GM23338 (cell line): ENCODE measurements around the gene PTGFR. TPM values are rescaled to one million over a fixed set of nuclear protein-coding genes. Genes with fewer than 3 reads are reported as not detected.

Experiments used
- ATAC-seq: fragments of 200-7000 bp; cut with Tn5 transposase; 3 replicates; pipeline ENCODE4 v1.9.1; 2020
- DNase-seq: peaks from one replicate; pipeline ENCODE4 v3.0.0-alpha.2; 2015; ENCODE audit warnings: low spot score
- H2AFZ ChIP-seq: fragments of 200-600 bp; sonication (generic); 2 replicates; pipeline ENCODE4 v1.8.0; 2016; ENCODE audit warnings: antibody characterized with exemption, mild to moderate bottlenecking, moderate library complexity
- H3F3A ChIP-seq: fragments of 200-600 bp; sonication (generic); replicated peaks from 2 replicates; pipeline ENCODE4 v1.8.0; 2017; ENCODE audit warnings: antibody characterized with exemption, mixed run types, low read depth
- H3K27ac ChIP-seq: fragments of 200-600 bp; sonication (generic); 2 replicates; pipeline ENCODE4 v1.6.1; 2016; ENCODE audit warnings: low read depth
- H3K27me3 ChIP-seq: fragments of 200-600 bp; sonication (generic); 2 replicates; pipeline ENCODE4 v1.8.0; 2016; ENCODE audit warnings: mild to moderate bottlenecking, mixed run types, moderate library complexity; ENCODE audit not compliant: insufficient read depth
- H3K36me3 ChIP-seq: fragments of 200-600 bp; sonication (generic); 2 replicates; pipeline ENCODE4 v1.8.0; 2016; ENCODE audit warnings: mild to moderate bottlenecking; ENCODE audit not compliant: insufficient read depth
- H3K4me1 ChIP-seq: fragments of 200-600 bp; sonication (generic); 2 replicates; pipeline ENCODE4 v1.8.0; 2016; ENCODE audit warnings: mild to moderate bottlenecking, moderate library complexity; ENCODE audit not compliant: insufficient read depth
- H3K4me2 ChIP-seq: fragments of 200-600 bp; sonication (generic); 2 replicates; pipeline ENCODE4 v1.7.1; 2017; ENCODE audit warnings: mixed run types
- H3K4me3 ChIP-seq: fragments of 200-600 bp; sonication (generic); 2 replicates; pipeline ENCODE4 v1.6.1; 2016; ENCODE audit warnings: mixed run types
- H3K79me2 ChIP-seq: fragments of 200-600 bp; sonication (generic); replicated peaks from 2 replicates; pipeline ENCODE4 v1.8.0; 2017; ENCODE audit warnings: mild to moderate bottlenecking; ENCODE audit not compliant: insufficient read depth
- H3K9me2 ChIP-seq: fragments of 200-600 bp; sonication (generic); 2 replicates; pipeline ENCODE4 v1.8.0; 2017; ENCODE audit not compliant: insufficient read depth
- H4K20me1 ChIP-seq: fragments of 200-600 bp; sonication (generic); replicated peaks from 2 replicates; pipeline ENCODE4 v1.8.0; 2017; ENCODE audit warnings: mild to moderate bottlenecking; ENCODE audit not compliant: insufficient read depth
- H3K27ac Mint-ChIP-seq: 2 replicates; pipeline ENCODE4 v1.8.0; 2020; ENCODE audit warnings: inconsistent platforms, mild to moderate bottlenecking, moderate library complexity, mixed read lengths
- H3K27me3 Mint-ChIP-seq: 3 replicates; pipeline ENCODE4 v1.8.0; 2022; ENCODE audit warnings: low read depth, mild to moderate bottlenecking, moderate library complexity, mixed read lengths, inconsistent platforms; ENCODE audit not compliant: insufficient read depth, poor library complexity
- H3K36me3 Mint-ChIP-seq: 3 replicates; pipeline ENCODE4 v1.8.0; 2021; ENCODE audit warnings: low read depth, mild to moderate bottlenecking, inconsistent platforms, moderate library complexity, mixed read lengths
- H3K4me1 Mint-ChIP-seq: 3 replicates; pipeline ENCODE4 v1.8.0; 2020; ENCODE audit warnings: mild to moderate bottlenecking, inconsistent platforms, mixed read lengths
- H3K4me3 Mint-ChIP-seq: 3 replicates; pipeline ENCODE4 v1.8.0; 2021; ENCODE audit warnings: moderate library complexity, mild to moderate bottlenecking, inconsistent platforms, mixed read lengths
- H3K9me3 Mint-ChIP-seq: 3 replicates; pipeline ENCODE4 v1.8.0; 2020; ENCODE audit warnings: moderate library complexity, mild to moderate bottlenecking, inconsistent platforms, mixed read lengths
- CREB1 ChIP-seq: fragments of 250-450 bp; sonication (Bioruptor Pico); IDR thresholded peaks from 2 replicates; pipeline ENCODE4 v1.5.0; 2020; ENCODE audit warnings: low read depth, mild to moderate bottlenecking, moderate library complexity
- CTCF ChIP-seq, 2 experiments: fragments of 200-600 bp in 1 of 2; sonication (generic) in 1 of 2; conservative IDR thresholded peaks; 2 replicates each; pipeline versions ENCODE4 v1.5.1 to v1.6.1; 2016 to 2017; ENCODE audit warnings: antibody characterized with exemption in 2 of 2, low read depth in 2 of 2, mild to moderate bottlenecking in 2 of 2, moderate library complexity in 1 of 2
- ETS1 ChIP-seq: IDR thresholded peaks from 2 replicates; pipeline ENCODE4 v1.6.1; 2016; ENCODE audit warnings: antibody characterized with exemption
- EZH2 ChIP-seq: fragments of 200-600 bp; sonication (generic); IDR thresholded peaks from one replicate; pipeline ENCODE4 v1.8.0; 2017; ENCODE audit warnings: antibody characterized with exemption, mild to moderate bottlenecking, low read depth; ENCODE audit not compliant: unreplicated experiment
- JUNB ChIP-seq: IDR thresholded peaks from one replicate; pipeline ENCODE4 v1.6.1; 2016; ENCODE audit warnings: antibody characterized with exemption; ENCODE audit not compliant: unreplicated experiment
- NANOG ChIP-seq: IDR thresholded peaks from 2 replicates; pipeline ENCODE4 v1.6.1; 2016; ENCODE audit warnings: antibody characterized with exemption, borderline replicate concordance
- POLR2AphosphoS5 ChIP-seq: IDR thresholded peaks from 2 replicates; pipeline ENCODE4 v1.6.1; 2016; ENCODE audit warnings: antibody characterized with exemption, low read depth
- REST ChIP-seq: IDR thresholded peaks from one replicate; pipeline ENCODE4 v1.6.1; 2018; ENCODE audit warnings: antibody characterized with exemption; ENCODE audit not compliant: unreplicated experiment
- ZNF114 ChIP-seq: fragments of 250-450 bp; sonication (Bioruptor Pico); IDR thresholded peaks from 2 replicates; pipeline ENCODE4 v1.5.0; 2020; ENCODE audit warnings: mild to moderate bottlenecking, moderate library complexity
- ZNF331 ChIP-seq: fragments of 250-450 bp; sonication (Bioruptor Pico); IDR thresholded peaks from 2 replicates; pipeline ENCODE4 v1.5.0; 2020; ENCODE audit warnings: low read depth, mild to moderate bottlenecking, moderate library complexity
- ZNF462 ChIP-seq: fragments of 250-450 bp; sonication (Bioruptor Pico); IDR thresholded peaks from 2 replicates; pipeline ENCODE4 v1.5.0; 2020; ENCODE audit warnings: mild to moderate bottlenecking, moderate library complexity
- polyA plus RNA-seq: library from polyadenylated mRNA; unstranded; fragments of >200 nt; fragmentation: Nextera tagmentation; extraction: Ambion mirVana; gene quantifications from 2 replicates; pipeline ENCODE4 v1.2.1, GENCODE V29; 2016
- total RNA-seq: library from RNA; depleted of rRNA; stranded (reverse); fragments of >200 nt; shearing (Covaris generic); gene quantifications from 2 replicates; pipeline ENCODE4 v1.2.3, GENCODE V29; 2014

The PTGFR gene
- total and polyA plus RNA-seq, 2 experiments from 2014 or later: 0.24 TPM; not detected in 1

- no peak for TF ChIP-seq REST
- TF ChIP-seq EZH2: no peak
- TF ChIP-seq ZNF331 (CRISPR knock-in tag): no peak
- TF ChIP-seq POLR2AphosphoS5: no peak
- no peak for TF ChIP-seq CREB1 (CRISPR knock-in tag)
Observed at GRCh38 chr1:78560811-78561210, 70.0 kb downstream of the PTGFR start (continued).

GRCh38 chr1:78561856-78562255, 71.1 kb downstream of the PTGFR start:
- no peaks in the 10 kb centered on the region for H3K36me3 Mint-ChIP-seq
- H3K4me3 Mint-ChIP-seq: no peak overlapping the region
- peaks cover 2% of the 10 kb centered on the region for H3K27me3 Mint-ChIP-seq
- Histone ChIP-seq H3F3A (no peaks in the 10 kb centered on the region), H4K20me1 (no peaks in the 10 kb centered on the region), H3K27me3 (no peaks in the 10 kb centered on the region), H3K4me2 (no peak overlapping the region), H3K4me1 (no peaks in the 10 kb centered on the region), H3K9me2 (peaks cover 6% of the 10 kb centered on the region; the same call in 1 of the 2 replicates), H3K27ac (no peak overlapping the region), H2AFZ (no peak overlapping the region), H3K79me2 (no peaks in the 10 kb centered on the region), H3K4me3 (no peak overlapping the region), H3K36me3 (no peaks in the 10 kb centered on the region)
- no peak overlapping the region for H3K27ac Mint-ChIP-seq
- no peaks in the 10 kb centered on the region; the same call in 2 of the 3 replicates for H3K9me3 Mint-ChIP-seq
- H3K4me1 Mint-ChIP-seq: no peaks in the 10 kb centered on the region
- DNase-seq (no peak), ATAC-seq (no peak)
- TF ChIP-seq ETS1: no peak
- no peak for TF ChIP-seq CTCF (conservative IDR thresholded peaks at IDR 0.05; ENCODE audit: low read depth in 2 of 2)
- TF ChIP-seq EZH2: no peak
- TF ChIP-seq POLR2AphosphoS5: no peak
- no peak for TF ChIP-seq ZNF114
- TF ChIP-seq ZNF462: no peak
- no peak for TF ChIP-seq JUNB
- TF ChIP-seq NANOG: no peak
